Neural progenitor cell (in vitro differentiated cells): ENCODE data around the gene ASPHD2. TPM values are rescaled to one million over a fixed set of nuclear protein-coding genes. Genes with fewer than 3 reads are reported as not detected.
A peak's percentile ranks its signal among the peaks of the same experiment; 100 is the strongest.

Source experiments
- DNase-seq: peaks from one replicate; pipeline ENCODE4 v3.0.0-alpha.2; 2016; ENCODE audit warnings: low spot score
- H2AFZ ChIP-seq: fragments of 200-600 bp; sonication (generic); replicated peaks from 2 replicates; pipeline ENCODE4 v1.6.1; 2016; ENCODE audit warnings: antibody characterized with exemption
- H3F3A ChIP-seq: fragments of 200-600 bp; sonication (generic); 2 replicates; pipeline ENCODE4 v1.6.1; 2016; ENCODE audit warnings: antibody characterized with exemption, low read depth
- H3K27ac ChIP-seq: fragments of 200-600 bp; sonication (generic); 2 replicates; pipeline ENCODE4 v1.5.1; 2016; ENCODE audit warnings: mild to moderate bottlenecking
- H3K27me3 ChIP-seq: fragments of 200-600 bp; sonication (generic); 2 replicates; pipeline ENCODE4 v1.6.1; 2016; ENCODE audit warnings: mild to moderate bottlenecking, moderate library complexity
- H3K36me3 ChIP-seq: fragments of 200-600 bp; sonication (generic); 2 replicates; pipeline ENCODE4 v1.5.1; 2016
- H3K4me1 ChIP-seq: fragments of 200-600 bp; sonication (generic); 2 replicates; pipeline ENCODE4 v1.6.1; 2016; ENCODE audit warnings: mixed run types
- H3K4me2 ChIP-seq: fragments of 200-600 bp; sonication (generic); 2 replicates; pipeline ENCODE4 v1.6.1; 2016
- H3K4me3 ChIP-seq: fragments of 200-600 bp; sonication (generic); 2 replicates; pipeline ENCODE4 v1.5.1; 2016
- H3K79me2 ChIP-seq: fragments of 200-600 bp; sonication (generic); 2 replicates; pipeline ENCODE4 v1.6.1; 2016; ENCODE audit warnings: low read depth
- H3K9ac ChIP-seq: fragments of 200-600 bp; sonication (generic); 2 replicates; pipeline ENCODE4 v1.6.1; 2016
- H3K9me3 ChIP-seq: fragments of 200-600 bp; sonication (generic); 2 replicates; pipeline ENCODE4 v1.5.1; 2016; ENCODE audit warnings: low read depth
- H4K20me1 ChIP-seq: fragments of 200-600 bp; sonication (generic); 2 replicates; pipeline ENCODE4 v1.6.1; 2016; ENCODE audit warnings: low read depth
- H3K27ac Mint-ChIP-seq: 3 replicates; pipeline ENCODE4 v1.8.0; 2021; ENCODE audit warnings: mixed read lengths
- H3K27me3 Mint-ChIP-seq: 2 replicates; pipeline ENCODE4 v1.8.0; 2022; ENCODE audit warnings: low read depth, mild to moderate bottlenecking, inconsistent platforms, moderate library complexity, mixed read lengths; ENCODE audit not compliant: insufficient read depth
- H3K36me3 Mint-ChIP-seq: 3 replicates; pipeline ENCODE4 v1.8.0; 2021; ENCODE audit warnings: mixed read lengths
- H3K4me1 Mint-ChIP-seq: 3 replicates; pipeline ENCODE4 v1.8.0; 2021; ENCODE audit warnings: mixed read lengths
- H3K4me3 Mint-ChIP-seq: 3 replicates; pipeline ENCODE4 v1.8.0; 2021; ENCODE audit warnings: mild to moderate bottlenecking, moderate library complexity, mixed read lengths
- H3K9me3 Mint-ChIP-seq: 3 replicates; pipeline ENCODE4 v1.8.0; 2020; ENCODE audit warnings: mixed read lengths
- CTCF ChIP-seq: fragments of 200-600 bp; sonication (generic); IDR thresholded peaks from 2 replicates; pipeline ENCODE4 v1.5.1; 2017; ENCODE audit warnings: antibody characterized with exemption, mild to moderate bottlenecking
- EZH2 ChIP-seq: fragments of 200-600 bp; sonication (generic); IDR thresholded peaks from 2 replicates; pipeline ENCODE4 v1.6.1; 2017; ENCODE audit warnings: antibody characterized with exemption, mild to moderate bottlenecking, moderate library complexity
- EZH2phosphoT487 ChIP-seq: fragments of 200-600 bp; sonication (generic); IDR thresholded peaks from 2 replicates; pipeline ENCODE4 v1.6.1; 2017; ENCODE audit warnings: antibody characterized with exemption
- total RNA-seq: library from RNA; depleted of rRNA; stranded (reverse); fragments of >200 nt; gene quantifications from 2 replicates; pipeline ENCODE4 v1.2.3, GENCODE V29; 2015; ENCODE audit warnings: low replicate concordance

Gene ASPHD2
- total RNA-seq, 1 donor from 2014 or later = 9.3 TPM

DNA sequence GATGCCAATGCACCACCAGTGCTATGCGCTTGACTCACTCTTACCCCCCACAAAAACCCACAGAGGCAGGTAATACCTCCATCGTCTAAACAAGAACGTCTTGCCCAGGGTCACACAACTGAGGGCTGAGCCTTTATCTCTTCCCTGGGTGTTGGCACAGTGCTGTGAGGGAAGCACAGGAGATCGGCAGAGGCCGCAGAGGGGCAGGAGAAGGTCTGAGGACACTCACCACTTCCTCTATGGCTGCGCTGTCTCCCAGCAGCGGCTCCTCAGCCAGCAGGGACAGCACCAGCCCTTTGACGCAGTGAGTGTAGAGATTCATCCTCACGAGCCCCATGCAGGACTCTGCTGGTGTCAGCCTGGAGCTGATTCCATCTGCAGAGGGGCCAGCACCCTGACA lies 34.6 kb downstream of the ASPHD2 start:
- no peaks in the 10 kb centered on the region for H3K9me3 ChIP-seq
- H3K4me2 ChIP-seq = peak overlapping the region; percentile 62
- no peak overlapping the region for H3K27ac ChIP-seq
- H3K4me3 Mint-ChIP-seq = peak overlapping the region; percentile 70
- peaks cover 44% of the 10 kb centered on the region for H4K20me1 ChIP-seq
- H3F3A ChIP-seq = no peaks in the 10 kb centered on the region
- no peak overlapping the region for H3K4me3 ChIP-seq
- no peak for DNase-seq
- TF ChIP-seq EZH2phosphoT487 (no peak), EZH2 (no peak), CTCF (no peak)
- peaks cover 43% of the 10 kb centered on the region for H3K4me1 Mint-ChIP-seq
- peak overlapping the region; percentile 96 for H3K27ac Mint-ChIP-seq
- peaks cover 2% of the 10 kb centered on the region for H3K27me3 Mint-ChIP-seq
- H3K36me3 Mint-ChIP-seq = peaks cover 29% of the 10 kb centered on the region
- H3K36me3 ChIP-seq = no peaks in the 10 kb centered on the region
- peaks cover 15% of the 10 kb centered on the region for H3K79me2 ChIP-seq
- no peak overlapping the region for H2AFZ ChIP-seq
- H3K9ac ChIP-seq = peak overlapping the region; percentile 18
- no peaks in the 10 kb centered on the region for H3K9me3 Mint-ChIP-seq
- peaks cover 12% of the 10 kb centered on the region for H3K4me1 ChIP-seq
- H3K27me3 ChIP-seq = no peaks in the 10 kb centered on the region

- Mint-ChIP-seq H3K4me1 (peaks cover 43% of the 10 kb centered on the region), H3K27me3 (peaks cover 2% of the 10 kb centered on the region), H3K9me3 (no peaks in the 10 kb centered on the region), H3K27ac (peak overlapping the region; percentile 59), H3K4me3 (no peak overlapping the region), H3K36me3 (peaks cover 32% of the 10 kb centered on the region)
- TF ChIP-seq CTCF (no peak), EZH2phosphoT487 (no peak), EZH2 (no peak)
- Histone ChIP-seq H3F3A (no peaks in the 10 kb centered on the region), H3K9ac (no peak overlapping the region), H3K79me2 (peaks cover 15% of the 10 kb centered on the region), H3K4me1 (peaks cover 12% of the 10 kb centered on the region), H3K27me3 (no peaks in the 10 kb centered on the region), H3K9me3 (no peaks in the 10 kb centered on the region), H3K4me3 (no peak overlapping the region), H3K4me2 (no peak overlapping the region), H3K36me3 (no peaks in the 10 kb centered on the region), H2AFZ (no peak overlapping the region), H4K20me1 (peaks cover 40% of the 10 kb centered on the region), H3K27ac (no peak overlapping the region)
- no peak for DNase-seq
Observed at GRCh38 chr22:26464312-26464711, 35.3 kb downstream of the ASPHD2 start.

DNA sequence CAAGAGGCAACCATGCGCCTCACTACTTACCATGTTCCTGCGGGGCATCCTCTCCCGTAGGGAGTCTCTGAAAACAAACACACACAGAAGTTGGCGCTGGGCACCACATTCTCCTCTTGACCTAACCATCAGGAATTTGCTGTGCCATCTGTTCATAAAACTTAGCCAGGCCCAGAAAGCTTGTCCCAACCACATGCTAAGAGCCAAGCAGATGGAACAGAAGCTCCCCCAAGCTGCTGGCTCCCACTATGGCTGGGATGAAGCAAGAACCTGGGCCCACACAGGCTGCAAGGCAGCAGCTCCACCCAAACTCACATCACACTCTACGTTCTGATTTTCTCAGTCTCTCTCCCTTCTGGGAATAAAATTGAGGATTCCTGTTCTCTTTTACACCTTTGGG lies 37.1 kb downstream of the ASPHD2 start:
- Mint-ChIP-seq H3K4me1 (peaks cover 33% of the 10 kb centered on the region), H3K9me3 (no peaks in the 10 kb centered on the region), H3K36me3 (peaks cover 39% of the 10 kb centered on the region), H3K4me3 (no peak overlapping the region), H3K27ac (no peak overlapping the region), H3K27me3 (no peaks in the 10 kb centered on the region)
- Histone ChIP-seq H3K9me3 (no peaks in the 10 kb centered on the region), H3K36me3 (no peaks in the 10 kb centered on the region), H3K79me2 (no peaks in the 10 kb centered on the region), H3F3A (no peaks in the 10 kb centered on the region), H3K27ac (no peak overlapping the region), H3K9ac (no peak overlapping the region), H3K4me2 (no peak overlapping the region), H2AFZ (no peak overlapping the region), H4K20me1 (peaks cover 22% of the 10 kb centered on the region), H3K4me3 (no peak overlapping the region), H3K27me3 (no peaks in the 10 kb centered on the region), H3K4me1 (peaks cover 12% of the 10 kb centered on the region)
- no peak for TF ChIP-seq EZH2phosphoT487
- TF ChIP-seq EZH2 = no peak
- TF ChIP-seq CTCF = no peak
- no peak for DNase-seq

DNA sequence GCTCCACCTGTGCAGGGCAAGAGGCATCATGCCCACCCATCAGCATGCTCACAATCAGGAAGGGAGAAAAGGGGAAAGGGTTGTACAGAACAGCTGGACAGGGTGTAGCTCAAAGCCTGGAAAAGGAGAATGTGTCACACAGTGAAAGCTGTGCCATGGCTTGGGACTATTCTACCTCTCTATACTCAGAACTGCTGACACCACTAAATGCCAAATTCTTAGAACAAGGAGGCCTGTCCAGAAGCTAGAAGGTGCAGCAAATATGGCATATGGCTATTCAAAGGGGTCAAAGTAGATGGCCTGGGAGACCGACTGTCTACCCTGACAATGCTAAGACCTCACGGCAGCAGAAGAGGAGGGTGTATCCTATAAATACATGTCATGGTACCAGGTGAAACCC lies 41.7 kb downstream of the ASPHD2 start:
- Mint-ChIP-seq H3K36me3 (peaks cover 31% of the 10 kb centered on the region), H3K4me3 (no peak overlapping the region), H3K27ac (no peak overlapping the region), H3K27me3 (no peaks in the 10 kb centered on the region), H3K4me1 (no peaks in the 10 kb centered on the region), H3K9me3 (no peaks in the 10 kb centered on the region)
- H3K79me2 ChIP-seq = no peaks in the 10 kb centered on the region
- no peak overlapping the region for H3K27ac ChIP-seq
- H3K9me3 ChIP-seq = no peaks in the 10 kb centered on the region
- H3K4me3 ChIP-seq = no peak overlapping the region
- no peak for DNase-seq
- no peaks in the 10 kb centered on the region for H3K27me3 ChIP-seq
- H3F3A ChIP-seq = no peaks in the 10 kb centered on the region
- no peaks in the 10 kb centered on the region for H4K20me1 ChIP-seq
- no peak overlapping the region for H3K9ac ChIP-seq
- H3K4me2 ChIP-seq = no peak overlapping the region
- no peak overlapping the region for H2AFZ ChIP-seq
- no peaks in the 10 kb centered on the region for H3K36me3 ChIP-seq
- TF ChIP-seq EZH2 = no peak
- H3K4me1 ChIP-seq = no peaks in the 10 kb centered on the region
